Neutrophil (primary cell): Measurements from ENCODE around the gene RASAL3.

Experiments used
- H3K27ac ChIP-seq: fragments of 200-600 bp; sonication (generic); 2 replicates; pipeline ENCODE4 v1.5.1; 2016; ENCODE audit warnings: mild to moderate bottlenecking, moderate library complexity
- H3K27me3 ChIP-seq: fragments of 200-600 bp; sonication (generic); 2 replicates; pipeline ENCODE4 v1.6.0; 2016; ENCODE audit warnings: mild to moderate bottlenecking
- H3K36me3 ChIP-seq: fragments of 200-600 bp; sonication (generic); 2 replicates; pipeline ENCODE4 v1.5.1; 2017
- H3K4me1 ChIP-seq, 2 experiments: fragments of 200-600 bp in 1 of 2; sonication (generic) in 1 of 2; 1 replicate in 1 of 2; 2 replicates in 1 of 2; pipeline versions ENCODE4 v1.5.1 to v1.6.1; 2013 to 2016; ENCODE audit warnings: low read depth in 1 of 2, low read length in 1 of 2, mild to moderate bottlenecking in 1 of 2, moderate library complexity in 1 of 2; ENCODE audit not compliant: control insufficient read depth in 1 of 2, insufficient read depth in 1 of 2
- H3K4me3 ChIP-seq, 2 experiments: fragments of 200-600 bp in 1 of 2; sonication (generic) in 1 of 2; 1 replicate in 1 of 2; 2 replicates in 1 of 2; pipeline ENCODE4 v1.5.1; 2013 to 2016; ENCODE audit warnings: low read depth in 1 of 2, low read length in 1 of 2, mild to moderate bottlenecking in 1 of 2, moderate library complexity in 1 of 2
- H3K9me3 ChIP-seq: fragments of 200-600 bp; sonication (generic); 2 replicates; pipeline ENCODE4 v1.5.1; 2016
- CTCF ChIP-seq: fragments of 200-600 bp; sonication (generic); IDR thresholded peaks from 2 replicates; pipeline ENCODE4 v1.5.1; 2016; ENCODE audit warnings: antibody characterized with exemption

Gene RASAL3

GRCh38 chr19:15423130-15423529 lies 41.2 kb downstream of the RASAL3 start:
- Histone ChIP-seq H3K27me3 (no peaks in the 10 kb centered on the region), H3K4me3 (no peak overlapping the region), H3K4me1 (peaks cover 8 to 9% of the 10 kb centered on the region in 2 experiments), H3K36me3 (peaks cover 62% of the 10 kb centered on the region), H3K27ac (no peak overlapping the region), H3K9me3 (no peaks in the 10 kb centered on the region)
- no peak for TF ChIP-seq CTCF

- no peaks in the 10 kb centered on the region for H3K9me3 ChIP-seq
- peaks cover 15% of the 10 kb centered on the region in 2 experiments for H3K4me1 ChIP-seq
- H3K36me3 ChIP-seq, result peaks cover 56% of the 10 kb centered on the region
- H3K4me3 ChIP-seq, result no peak overlapping the region
- TF ChIP-seq CTCF, result no peak
- no peaks in the 10 kb centered on the region for H3K27me3 ChIP-seq
- no peak overlapping the region for H3K27ac ChIP-seq
These were observed 41.9 kb downstream of the RASAL3 start for GRCh38 chr19:15422296-15423075.

- H3K9me3 ChIP-seq, result no peaks in the 10 kb centered on the region
- no peak for TF ChIP-seq CTCF
- peaks cover 22% of the 10 kb centered on the region in 2 experiments for H3K4me1 ChIP-seq
- H3K27ac ChIP-seq, result no peak overlapping the region
- H3K27me3 ChIP-seq, result no peaks in the 10 kb centered on the region
- no peak overlapping the region for H3K4me3 ChIP-seq
- peaks cover 49% of the 10 kb centered on the region for H3K36me3 ChIP-seq
These were observed 42.6 kb downstream of the RASAL3 start for GRCh38 chr19:15421721-15422260.

GRCh38 chr19:15421136-15421695 lies 43.1 kb downstream of the RASAL3 start:
- H3K36me3 ChIP-seq, result peaks cover 43% of the 10 kb centered on the region
- H3K27me3 ChIP-seq, result no peaks in the 10 kb centered on the region
- no peak for TF ChIP-seq CTCF
- no peaks in the 10 kb centered on the region for H3K9me3 ChIP-seq
- H3K27ac ChIP-seq, result no peak overlapping the region
- peaks cover 22 to 25% of the 10 kb centered on the region in 2 experiments for H3K4me1 ChIP-seq
- H3K4me3 ChIP-seq, result no peak overlapping the region

GRCh38 chr19:15419413-15420025 lies 44.8 kb downstream of the RASAL3 start:
- no peaks in the 10 kb centered on the region for H3K9me3 ChIP-seq
- no peaks in the 10 kb centered on the region for H3K27me3 ChIP-seq
- H3K4me3 ChIP-seq, result peak overlapping the region; percentile 97 to 99
- no peak for TF ChIP-seq CTCF
- H3K36me3 ChIP-seq, result peaks cover 34% of the 10 kb centered on the region
- peak overlapping the region; percentile 84 for H3K27ac ChIP-seq
- H3K4me1 ChIP-seq, result peaks cover 22 to 25% of the 10 kb centered on the region in 2 experiments
